Measurements from ENCODE around the gene APH1A.

GRCh38 chr1:150227228-150227627, 41.6 kb downstream of the APH1A start:
- TF ChIP-seq CTCF (IDR thresholded peaks at IDR 0.05) (no peak), POLR2A (IDR thresholded peaks at IDR 0.05) (no peak)
